NCI-H82 (cell line): ENCODE data around the gene LIME1.
A peak's percentile ranks its signal among the peaks of the same experiment; 100 is the strongest.

Experiments
- DNase-seq: peaks from one replicate; lab custom pipeline; 2025; lab: John Stamatoyannopoulos, UW

Gene LIME1

DNA sequence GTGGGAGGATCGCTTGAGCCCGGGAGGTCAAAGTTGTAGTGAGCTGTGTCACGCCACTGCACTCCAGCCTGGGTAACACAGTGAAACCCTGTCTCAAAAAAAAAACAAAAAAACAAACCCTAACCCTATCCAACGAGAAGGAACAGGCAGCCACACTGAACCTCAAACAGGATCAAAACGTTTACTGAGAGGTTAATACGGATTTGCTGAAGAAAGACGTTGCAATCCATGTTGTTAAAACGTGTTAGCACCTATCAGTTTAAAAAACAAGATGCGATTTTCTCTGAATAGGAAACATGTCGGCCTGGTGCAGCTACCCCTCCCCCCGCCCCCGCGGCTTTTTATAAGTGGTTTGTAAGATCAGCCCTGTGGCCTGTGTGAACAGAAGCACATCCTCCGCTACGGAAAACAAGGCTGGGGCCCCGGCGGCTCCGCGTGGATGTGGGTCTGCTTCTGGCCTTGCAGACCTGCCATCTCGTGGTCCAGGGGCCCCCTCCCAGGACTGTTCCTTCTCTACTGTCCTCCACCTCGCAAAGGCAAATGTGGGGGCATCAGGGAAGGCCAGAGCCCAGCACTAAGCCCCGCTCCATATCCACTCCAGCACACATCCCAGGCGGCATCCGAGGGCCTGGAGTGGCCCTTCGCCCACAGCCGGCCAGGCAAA, 14.5 kb downstream of the LIME1 start:
- DNase-seq: peak; percentile 79

- DNase-seq: peak; percentile 76
Observed at GRCh38 chr20:63751471-63752271, 15.2 kb downstream of the LIME1 start.

DNA sequence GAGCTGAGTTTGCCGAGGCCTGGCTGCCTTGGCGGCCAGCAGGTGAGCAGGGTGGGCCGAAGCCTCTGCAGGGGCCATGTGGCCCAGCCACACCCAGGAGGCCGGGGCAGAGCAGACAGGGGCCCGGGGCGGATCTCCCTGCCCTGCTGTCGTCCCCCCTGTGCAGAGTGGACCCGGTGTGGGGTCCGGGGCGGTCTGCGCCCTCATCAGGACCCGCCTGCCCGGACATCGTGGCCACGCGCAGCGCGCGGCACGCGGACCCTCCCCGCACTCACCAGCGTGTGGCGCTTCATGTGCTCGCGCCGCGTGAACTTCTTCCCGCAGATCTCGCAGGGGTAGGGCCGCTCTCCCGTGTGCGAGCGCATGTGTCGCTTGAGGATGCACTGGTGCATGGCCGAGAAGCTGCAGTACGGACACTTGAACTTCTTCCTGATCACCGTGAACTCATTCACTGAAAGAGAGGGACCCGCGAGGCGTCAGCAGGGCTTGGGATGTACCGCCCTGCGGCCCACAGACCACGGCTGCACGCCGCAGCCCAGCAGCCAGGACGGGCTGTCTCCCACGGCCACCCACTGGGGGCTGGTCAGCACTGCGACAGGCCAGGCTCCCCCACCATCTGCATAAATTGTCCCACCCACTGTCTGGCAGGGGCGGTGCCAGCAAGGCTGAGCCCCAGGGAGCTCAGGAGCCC, 16.1 kb downstream of the LIME1 start:
- DNase-seq: peak; percentile 78

DNA sequence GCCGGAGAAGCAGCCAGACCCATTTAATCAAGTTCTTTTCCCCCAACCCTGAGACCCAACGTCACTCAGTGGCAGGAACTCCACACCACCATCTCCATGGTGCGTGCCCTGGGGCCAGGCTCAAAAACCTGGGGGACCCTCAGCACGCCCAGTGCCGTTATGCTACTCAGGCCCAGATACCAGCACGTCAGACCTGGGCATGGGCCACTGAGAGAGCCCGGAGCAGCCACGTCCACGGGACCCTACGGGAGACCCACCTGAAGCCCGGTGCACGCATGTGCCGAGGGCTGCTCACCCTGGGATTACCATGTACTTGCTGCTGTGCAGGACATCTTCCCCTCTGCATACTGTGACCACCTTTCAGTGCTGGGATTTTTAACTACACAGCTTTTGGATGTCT, 16.9 kb downstream of the LIME1 start:
- DNase-seq: no peak

- no peak for DNase-seq
Observed at GRCh38 chr20:63754008-63754407, 17.5 kb downstream of the LIME1 start.

- no peak for DNase-seq
Observed at GRCh38 chr20:63755933-63756647, 19.6 kb downstream of the LIME1 start.

GRCh38 chr20:63756648-63756991, 20.2 kb downstream of the LIME1 start:
- DNase-seq: no peak

DNA sequence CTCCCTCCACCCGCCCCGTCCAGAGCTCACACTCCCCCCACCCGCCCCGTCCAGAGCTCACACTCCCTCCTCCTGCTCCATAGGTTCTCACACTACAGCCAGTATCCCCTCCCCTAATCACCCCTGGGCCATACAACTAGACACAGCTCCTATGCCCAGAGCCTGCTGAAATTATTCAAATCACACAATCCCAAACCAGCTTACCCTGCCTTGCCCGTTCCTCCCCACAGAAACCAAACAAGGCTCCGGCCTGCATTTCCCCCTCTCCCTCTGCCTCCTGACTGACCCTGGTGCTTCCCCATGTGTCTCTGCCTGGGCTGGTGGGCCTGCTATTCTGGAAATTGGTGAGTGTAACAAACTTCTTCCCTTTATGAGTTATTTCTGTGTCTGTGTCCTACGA, 21.7 kb downstream of the LIME1 start:
- no peak for DNase-seq

DNA sequence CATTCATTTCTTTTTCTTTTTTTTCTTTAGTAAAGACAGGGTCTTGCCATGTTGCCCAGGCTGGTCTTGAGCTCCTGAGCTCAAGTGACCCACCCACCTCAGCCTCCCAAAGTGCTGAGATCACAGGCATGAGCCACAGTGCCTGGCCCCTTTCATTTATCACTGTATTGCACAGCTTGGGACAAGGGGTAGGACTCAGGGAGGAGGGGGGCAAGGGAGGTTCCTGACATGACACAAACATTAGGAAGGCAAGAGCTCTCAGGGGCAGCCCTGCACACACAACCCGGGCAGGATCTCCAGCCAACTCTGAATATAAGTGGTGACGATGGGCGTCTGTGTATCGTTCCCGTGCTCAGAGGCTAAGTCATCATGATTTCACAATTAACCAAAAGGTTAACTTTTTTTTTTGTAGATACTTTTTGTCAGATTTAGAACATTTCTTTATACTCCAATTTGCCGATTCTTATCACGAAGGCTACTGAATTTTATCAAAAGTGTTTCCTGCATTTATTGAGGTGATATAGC, 23.0 kb downstream of the LIME1 start:
- DNase-seq: no peak

DNA sequence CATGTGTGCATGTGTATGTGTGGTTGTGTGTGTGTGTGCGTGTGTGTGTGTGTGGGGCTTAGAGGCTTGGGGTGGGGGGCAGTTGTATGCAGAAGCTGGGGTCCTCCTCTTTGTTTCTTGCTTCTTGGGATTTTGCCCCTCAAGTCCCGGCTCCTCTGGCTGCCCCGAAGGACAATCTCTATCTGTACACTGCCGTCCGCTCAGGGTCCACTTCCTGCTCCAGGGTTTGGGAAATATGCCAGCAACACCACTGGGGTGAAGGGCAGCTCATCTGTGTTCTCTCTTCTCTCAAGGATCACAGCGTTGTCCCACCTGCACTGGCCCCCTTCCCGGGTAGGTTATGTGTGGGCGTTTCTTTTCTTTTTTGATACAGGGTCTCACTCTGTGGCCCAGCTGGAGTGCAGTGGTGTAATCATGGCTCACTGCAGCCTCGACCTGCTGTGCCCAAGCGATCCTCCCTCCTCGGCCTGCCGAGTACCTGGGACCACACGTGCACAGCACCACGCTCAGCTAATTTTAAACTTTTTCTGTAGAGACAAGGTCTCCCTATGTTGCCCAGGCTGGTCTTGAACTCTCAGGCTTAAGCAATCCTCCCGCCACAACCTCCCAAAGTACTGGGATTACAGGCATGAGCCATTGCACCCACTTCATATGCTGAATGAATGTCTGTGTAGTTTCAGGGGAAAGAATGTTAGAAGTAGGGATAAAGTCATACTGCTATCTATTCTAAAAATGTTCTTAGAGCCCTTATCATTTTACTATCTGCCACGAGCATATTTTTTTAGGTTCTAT, 28.8 kb downstream of the LIME1 start:
- DNase-seq: no peak

GRCh38 chr20:63765902-63766301, 29.4 kb downstream of the LIME1 start:
- no peak for DNase-seq

DNA sequence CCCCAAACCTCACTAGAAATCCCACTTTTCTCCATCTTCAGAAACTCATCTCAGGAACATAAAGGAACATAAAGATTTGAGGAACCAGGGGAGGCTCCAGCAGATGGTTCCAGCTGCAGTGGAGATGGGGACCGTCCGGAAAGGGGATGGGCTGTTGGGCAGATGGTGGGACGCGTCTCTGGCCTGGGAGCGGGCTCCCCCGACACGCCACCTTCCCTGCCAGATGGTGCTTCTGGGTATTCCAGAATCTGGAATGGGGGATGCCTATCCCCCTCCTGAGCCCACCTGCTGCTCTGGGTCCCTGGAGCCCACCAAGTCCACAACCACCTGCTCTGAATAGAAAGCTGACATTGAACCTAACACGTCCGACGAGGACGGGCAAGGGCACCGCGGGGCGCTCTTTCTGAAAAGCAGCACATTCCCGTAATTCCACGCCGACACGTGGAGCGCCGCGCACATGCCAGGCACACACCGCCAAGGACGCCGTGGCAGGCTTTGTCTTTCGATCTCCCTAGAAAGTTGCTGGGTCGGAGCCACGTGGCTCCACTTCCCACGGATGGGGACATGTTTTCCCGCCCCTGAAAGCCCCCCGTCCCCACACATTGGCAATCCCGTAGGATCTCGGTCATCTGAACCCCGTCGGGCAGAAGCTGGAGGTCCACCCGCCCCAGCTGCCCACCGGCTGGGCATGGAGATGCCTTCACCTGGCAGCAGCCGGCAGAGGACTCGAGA, 30.4 kb downstream of the LIME1 start:
- peak; percentile 39 for DNase-seq

DNA sequence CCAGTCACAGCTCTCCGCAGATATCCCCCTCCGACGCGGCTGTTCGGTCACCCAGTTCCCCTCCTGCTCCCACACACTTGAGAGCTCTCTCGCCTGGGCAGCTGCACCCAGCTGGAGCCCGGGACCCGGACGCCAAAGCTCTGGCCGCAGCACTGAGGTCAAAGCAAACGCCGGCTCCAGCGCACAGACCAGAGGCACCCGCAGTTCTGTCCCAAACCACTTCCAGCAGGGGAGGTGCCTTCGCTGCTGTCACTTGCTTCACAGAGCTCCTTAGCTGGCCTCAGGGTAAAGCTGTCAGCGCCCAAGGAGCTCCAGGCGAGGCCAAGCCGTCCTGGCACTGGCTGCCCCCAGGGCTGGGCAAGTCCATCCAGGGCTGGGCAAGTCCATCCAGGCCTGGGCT, 31.0 kb downstream of the LIME1 start:
- DNase-seq: no peak

DNA sequence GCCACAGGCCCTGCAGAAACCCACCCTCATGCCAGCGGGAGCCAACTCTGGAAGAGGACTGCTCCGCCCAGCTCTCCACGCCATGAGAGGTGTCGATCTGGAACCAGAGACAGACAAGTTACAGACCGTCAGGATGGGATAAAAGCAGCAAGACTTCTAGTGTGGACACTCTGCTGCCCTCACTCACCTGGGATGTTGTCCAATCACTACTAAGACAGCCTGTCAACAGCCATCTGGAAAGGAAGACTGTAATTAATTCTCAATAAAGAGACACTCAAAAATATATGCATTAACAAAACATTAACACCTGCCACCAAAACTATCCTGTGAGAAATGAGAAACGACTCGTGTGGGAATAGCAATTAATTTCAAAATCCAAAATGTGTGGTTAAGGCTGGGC, 31.4 kb downstream of the LIME1 start:
- no peak for DNase-seq

- no peak for DNase-seq
Observed at GRCh38 chr20:63768591-63769515, 32.4 kb downstream of the LIME1 start.

GRCh38 chr20:63769891-63770474, 33.5 kb downstream of the LIME1 start:
- DNase-seq: no peak

GRCh38 chr20:63771046-63771707, 34.7 kb downstream of the LIME1 start:
- no peak for DNase-seq

DNA sequence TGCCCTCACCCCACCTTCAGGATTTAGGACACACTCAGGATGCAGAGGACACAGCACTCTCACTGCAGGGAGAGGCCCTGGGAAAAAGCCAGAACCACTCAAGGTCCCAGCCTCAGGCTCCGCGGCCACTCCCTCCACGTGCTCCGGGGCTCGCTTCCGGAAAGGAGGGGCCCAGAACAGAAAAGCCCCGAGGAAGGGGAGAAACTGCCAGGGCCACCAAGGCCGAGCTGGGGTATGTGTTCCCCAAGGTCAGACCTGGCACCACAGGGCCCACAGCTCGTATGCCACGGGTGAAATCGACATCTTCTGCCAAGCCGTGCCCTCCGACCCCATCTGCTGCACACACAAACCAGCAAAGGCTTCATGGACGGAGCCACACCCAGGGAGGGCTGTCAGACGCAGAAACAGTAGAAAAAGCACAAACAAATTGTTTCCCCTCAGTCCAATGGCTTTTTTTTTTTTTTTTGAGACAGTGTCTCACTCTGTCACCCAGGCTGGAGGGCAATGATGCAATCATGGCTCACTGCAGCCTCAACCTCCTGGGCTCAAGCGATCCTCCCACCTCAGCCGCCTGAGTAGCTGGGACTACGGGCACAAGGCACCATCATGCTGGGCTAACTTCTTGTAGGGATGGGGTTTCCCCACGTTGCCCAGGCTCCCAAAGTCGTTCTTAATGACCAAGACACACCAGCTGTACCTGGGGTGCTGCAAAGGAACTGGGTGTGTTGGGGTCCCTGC, 36.5 kb downstream of the LIME1 start:
- DNase-seq: no peak
